ENCODE results near the gene TRHDE. TPM values are rescaled to one million over a fixed set of nuclear protein-coding genes. Genes with fewer than 3 reads are reported as not detected.

Gene TRHDE
- total RNA-seq, 5 donors from 2014 or later (not counting 1 experiment from before 2014, with no cell fraction given): 0.23 TPM; not detected in 4

DNA sequence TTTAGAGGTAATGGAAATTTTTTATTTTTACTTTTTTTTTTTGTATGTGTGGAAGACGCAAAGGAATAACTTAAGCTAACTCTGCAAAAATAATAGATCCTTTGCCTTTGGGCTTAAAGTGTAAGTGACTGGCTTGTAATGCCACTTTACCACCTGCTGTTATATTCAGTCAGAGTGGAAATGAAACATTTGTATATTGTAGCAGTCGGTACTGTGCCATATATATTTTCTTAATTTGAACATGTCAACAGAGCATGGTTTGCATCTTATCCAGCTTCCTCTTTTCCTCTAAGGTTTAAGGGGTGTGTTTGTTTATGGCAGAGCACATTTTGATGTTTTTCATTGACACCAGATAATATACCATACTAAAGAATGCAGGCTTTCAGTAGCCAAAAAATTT lies 176.6 kb downstream of the TRHDE start:
- no peak overlapping the region for H3K4me3 ChIP-seq (ENCODE audit: control insufficient read depth in 1 of 2, extremely low read depth in 1 of 2, low read length in 1 of 2)
- Mint-ChIP-seq H3K36me3 (no peaks in the 10 kb centered on the region), H3K4me3 (no peak overlapping the region), H3K27me3 (no peaks in the 10 kb centered on the region), H3K9me3 (peaks cover 9 to 15% (median 12%) of the 10 kb centered on the region in 3 donors), H3K27ac (no peak overlapping the region), H3K4me1 (no peaks in the 10 kb centered on the region)
- H3K27me3 ChIP-seq (replicated peaks in 1 of 2; ENCODE audit: control insufficient read depth in 2 of 2, extremely low read depth in 1 of 2, insufficient read depth in 2 of 2, low read length in 1 of 2): no peaks in the 10 kb centered on the region
- no peaks in the 10 kb centered on the region for H3K4me1 ChIP-seq (ENCODE audit: control insufficient read depth in 1 of 2, extremely low read depth in 1 of 2, insufficient read depth in 2 of 2, low read length in 2 of 2)
- DNase-seq: no peak
- CTCF ChIA-PET: no interaction called here
- H3K36me3 ChIP-seq (ENCODE audit: control insufficient read depth in 2 of 2, extremely low read depth in 1 of 2, insufficient read depth in 1 of 2, low read length in 1 of 2): no peaks in the 10 kb centered on the region
- POLR2A ChIA-PET: no interaction called here
- WGBS (ENCODE audit: insufficient coverage): no CpG with 5 or more reads among the region's 2 CpGs
- H3K27ac ChIP-seq (ENCODE audit: low read length): no peak overlapping the region
- no peak for ATAC-seq (replicated peaks in 1 of 4)
- H3K9me3 ChIP-seq: no peaks in the 10 kb centered on the region

DNA sequence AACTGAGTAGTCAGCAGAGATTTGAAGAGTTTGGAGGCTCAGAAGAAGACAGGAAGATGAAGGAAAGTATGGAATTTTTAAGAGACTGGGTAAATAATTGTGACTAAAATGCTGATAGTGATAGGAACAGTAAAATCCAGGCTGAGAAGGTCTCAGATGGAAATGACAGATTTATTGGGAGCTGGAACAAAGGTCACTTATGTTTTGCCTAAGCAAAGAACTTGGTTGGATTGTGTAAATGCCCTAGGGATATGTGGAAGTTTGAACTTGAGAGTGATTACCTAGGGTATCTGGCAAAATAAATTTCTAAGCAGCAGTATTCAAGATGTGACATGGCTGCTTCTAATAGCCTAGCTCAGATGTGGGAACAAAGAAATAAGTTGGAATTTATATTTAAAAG lies 180.9 kb downstream of the TRHDE start:
- H3K4me1 ChIP-seq (ENCODE audit: control insufficient read depth in 1 of 2, extremely low read depth in 1 of 2, insufficient read depth in 2 of 2, low read length in 2 of 2): no peaks in the 10 kb centered on the region
- no peak overlapping the region for H3K27ac ChIP-seq (ENCODE audit: low read length)
- Mint-ChIP-seq H3K4me1 (no peaks in the 10 kb centered on the region), H3K9me3 (peaks cover 3 to 15% (median 12%) of the 10 kb centered on the region in 3 donors), H3K4me3 (no peak overlapping the region), H3K27ac (no peak overlapping the region), H3K36me3 (no peaks in the 10 kb centered on the region), H3K27me3 (no peaks in the 10 kb centered on the region)
- no peak for DNase-seq
- H3K4me3 ChIP-seq (ENCODE audit: control insufficient read depth in 1 of 2, extremely low read depth in 1 of 2, low read length in 1 of 2): no peak overlapping the region
- no peak for ATAC-seq (replicated peaks in 1 of 4)
- H3K27me3 ChIP-seq (replicated peaks in 1 of 2; ENCODE audit: control insufficient read depth in 2 of 2, extremely low read depth in 1 of 2, insufficient read depth in 2 of 2, low read length in 1 of 2): no peaks in the 10 kb centered on the region
- no peaks in the 10 kb centered on the region for H3K9me3 ChIP-seq
- CTCF ChIA-PET: no interaction called here
- no peaks in the 10 kb centered on the region for H3K36me3 ChIP-seq (ENCODE audit: control insufficient read depth in 2 of 2, extremely low read depth in 1 of 2, insufficient read depth in 1 of 2, low read length in 1 of 2)
- POLR2A ChIA-PET: no interaction called here

GRCh38 chr12:72453550-72453949 lies 181.4 kb downstream of the TRHDE start:
- H3K9me3 Mint-ChIP-seq: peaks cover 3 to 15% (median 15%) of the 10 kb centered on the region in 3 donors
- ChIA-PET POLR2A (no interaction called here), CTCF (no interaction called here)
- no peaks in the 10 kb centered on the region for H3K4me1 Mint-ChIP-seq
- no peak overlapping the region for H3K27ac Mint-ChIP-seq
- Histone ChIP-seq H3K9me3 (no peaks in the 10 kb centered on the region), H3K4me3 (ENCODE audit: control insufficient read depth in 1 of 2, extremely low read depth in 1 of 2, low read length in 1 of 2) (no peak overlapping the region), H3K36me3 (ENCODE audit: control insufficient read depth in 2 of 2, extremely low read depth in 1 of 2, insufficient read depth in 1 of 2, low read length in 1 of 2) (no peaks in the 10 kb centered on the region), H3K27ac (ENCODE audit: low read length) (no peak overlapping the region), H3K4me1 (ENCODE audit: control insufficient read depth in 1 of 2, extremely low read depth in 1 of 2, insufficient read depth in 2 of 2, low read length in 2 of 2) (no peaks in the 10 kb centered on the region), H3K27me3 (replicated peaks in 1 of 2; ENCODE audit: control insufficient read depth in 2 of 2, extremely low read depth in 1 of 2, insufficient read depth in 2 of 2, low read length in 1 of 2) (no peaks in the 10 kb centered on the region)
- ATAC-seq (replicated peaks in 1 of 4) (no peak), DNase-seq (no peak)
- no peak overlapping the region for H3K4me3 Mint-ChIP-seq
- H3K36me3 Mint-ChIP-seq: no peaks in the 10 kb centered on the region
- WGBS (ENCODE audit: insufficient coverage): 52% methylated on average over 2 of the region's 2 CpGs
- no peaks in the 10 kb centered on the region for H3K27me3 Mint-ChIP-seq

GRCh38 chr12:72464471-72464870 lies 192.3 kb downstream of the TRHDE start:
- no peaks in the 10 kb centered on the region for H3K36me3 Mint-ChIP-seq
- H3K4me3 Mint-ChIP-seq: no peak overlapping the region
- Histone ChIP-seq H3K27ac (ENCODE audit: low read length) (no peak overlapping the region), H3K9me3 (no peaks in the 10 kb centered on the region), H3K36me3 (ENCODE audit: control insufficient read depth in 2 of 2, extremely low read depth in 1 of 2, insufficient read depth in 1 of 2, low read length in 1 of 2) (no peaks in the 10 kb centered on the region), H3K27me3 (replicated peaks in 1 of 2; ENCODE audit: control insufficient read depth in 2 of 2, extremely low read depth in 1 of 2, insufficient read depth in 2 of 2, low read length in 1 of 2) (peaks cover 0 to 3% of the 10 kb centered on the region in 2 experiments), H3K4me3 (ENCODE audit: control insufficient read depth in 1 of 2, extremely low read depth in 1 of 2, low read length in 1 of 2) (no peak overlapping the region), H3K4me1 (ENCODE audit: control insufficient read depth in 1 of 2, extremely low read depth in 1 of 2, insufficient read depth in 2 of 2, low read length in 2 of 2) (no peaks in the 10 kb centered on the region)
- POLR2A ChIA-PET: no interaction called here
- no peaks in the 10 kb centered on the region for H3K4me1 Mint-ChIP-seq
- DNase-seq (no peak), ATAC-seq (replicated peaks in 1 of 4) (no peak)
- H3K9me3 Mint-ChIP-seq: peaks cover 6 to 17% (median 8%) of the 10 kb centered on the region in 3 donors
- no peaks in the 10 kb centered on the region for H3K27me3 Mint-ChIP-seq
- no peak overlapping the region for H3K27ac Mint-ChIP-seq
- CTCF ChIA-PET: no interaction called here

DNA sequence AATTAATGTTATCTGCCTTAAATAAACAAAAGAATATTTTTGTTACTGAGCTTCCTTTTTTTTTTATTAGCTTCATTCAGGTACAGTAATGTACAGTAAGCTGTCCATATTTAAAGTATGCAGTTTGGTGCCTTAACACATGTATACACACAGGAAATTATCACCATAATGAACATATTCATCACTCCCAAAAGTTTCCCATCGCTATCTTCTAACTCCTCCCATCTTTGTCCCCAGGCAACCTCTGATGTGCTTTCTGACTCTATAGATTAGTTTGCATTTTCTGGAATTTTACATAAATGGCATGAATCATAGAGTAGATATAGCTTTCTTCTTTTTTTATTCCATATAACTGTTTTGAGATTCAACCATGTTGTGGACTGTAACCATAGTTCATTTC lies 193.0 kb downstream of the TRHDE start:
- Mint-ChIP-seq H3K27me3 (no peaks in the 10 kb centered on the region), H3K4me1 (no peaks in the 10 kb centered on the region), H3K9me3 (peaks cover 6 to 17% (median 8%) of the 10 kb centered on the region in 3 donors), H3K36me3 (no peaks in the 10 kb centered on the region), H3K27ac (no peak overlapping the region), H3K4me3 (no peak overlapping the region)
- ChIA-PET CTCF (no interaction called here), POLR2A (no interaction called here)
- H3K36me3 ChIP-seq (ENCODE audit: control insufficient read depth in 2 of 2, extremely low read depth in 1 of 2, insufficient read depth in 1 of 2, low read length in 1 of 2): no peaks in the 10 kb centered on the region
- H3K4me1 ChIP-seq (ENCODE audit: control insufficient read depth in 1 of 2, extremely low read depth in 1 of 2, insufficient read depth in 2 of 2, low read length in 2 of 2): no peaks in the 10 kb centered on the region
- peaks cover 0 to 3% of the 10 kb centered on the region in 2 experiments for H3K27me3 ChIP-seq (replicated peaks in 1 of 2; ENCODE audit: control insufficient read depth in 2 of 2, extremely low read depth in 1 of 2, insufficient read depth in 2 of 2, low read length in 1 of 2)
- no peak overlapping the region for H3K27ac ChIP-seq (ENCODE audit: low read length)
- H3K9me3 ChIP-seq: no peaks in the 10 kb centered on the region
- H3K4me3 ChIP-seq (ENCODE audit: control insufficient read depth in 1 of 2, extremely low read depth in 1 of 2, low read length in 1 of 2): no peak overlapping the region
- ATAC-seq (replicated peaks in 1 of 4) (no peak), DNase-seq (no peak)
- no CpG with 5 or more reads among the region's 1 CpG for WGBS (ENCODE audit: insufficient coverage)

GRCh38 chr12:72465940-72466630 lies 193.9 kb downstream of the TRHDE start:
- H3K27ac Mint-ChIP-seq: no peak overlapping the region
- H3K4me1 Mint-ChIP-seq: no peaks in the 10 kb centered on the region
- no peaks in the 10 kb centered on the region for H3K9me3 ChIP-seq
- DNase-seq (no peak), ATAC-seq (replicated peaks in 1 of 4) (no peak)
- peaks cover 0 to 3% of the 10 kb centered on the region in 2 experiments for H3K27me3 ChIP-seq (replicated peaks in 1 of 2; ENCODE audit: control insufficient read depth in 2 of 2, extremely low read depth in 1 of 2, insufficient read depth in 2 of 2, low read length in 1 of 2)
- POLR2A ChIA-PET: no interaction called here
- H3K36me3 ChIP-seq (ENCODE audit: control insufficient read depth in 2 of 2, extremely low read depth in 1 of 2, insufficient read depth in 1 of 2, low read length in 1 of 2): no peaks in the 10 kb centered on the region
- no peaks in the 10 kb centered on the region for H3K4me1 ChIP-seq (ENCODE audit: control insufficient read depth in 1 of 2, extremely low read depth in 1 of 2, insufficient read depth in 2 of 2, low read length in 2 of 2)
- no peak overlapping the region for H3K27ac ChIP-seq (ENCODE audit: low read length)
- 100% methylated on average over 1 of the region's 5 CpGs for WGBS (ENCODE audit: insufficient coverage)
- H3K36me3 Mint-ChIP-seq: no peaks in the 10 kb centered on the region
- CTCF ChIA-PET: no interaction called here
- H3K4me3 Mint-ChIP-seq: no peak overlapping the region
- no peak overlapping the region for H3K4me3 ChIP-seq (ENCODE audit: control insufficient read depth in 1 of 2, extremely low read depth in 1 of 2, low read length in 1 of 2)
- H3K27me3 Mint-ChIP-seq: no peaks in the 10 kb centered on the region
- peaks cover 7 to 17% (median 8%) of the 10 kb centered on the region in 3 donors for H3K9me3 Mint-ChIP-seq

DNA sequence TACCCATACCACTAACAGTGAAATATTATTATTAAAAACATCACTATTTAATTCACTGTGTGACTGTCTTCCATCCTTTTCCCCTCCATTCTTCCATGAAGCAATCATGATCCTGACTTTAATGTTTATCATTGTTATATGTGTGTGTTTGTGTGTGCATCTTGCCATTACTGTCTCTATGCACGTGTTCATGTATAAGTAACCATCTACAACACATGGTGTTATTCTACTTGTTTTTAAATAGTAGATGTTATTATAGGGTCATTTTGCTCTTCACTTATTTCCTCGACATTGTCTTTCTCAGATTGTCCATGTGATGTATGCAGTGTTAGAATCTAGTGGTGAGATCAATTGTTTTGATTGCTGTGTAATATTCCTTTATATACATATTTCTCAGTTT lies 195.8 kb downstream of the TRHDE start:
- no peaks in the 10 kb centered on the region for H3K4me1 Mint-ChIP-seq
- Histone ChIP-seq H3K9me3 (no peaks in the 10 kb centered on the region), H3K36me3 (ENCODE audit: control insufficient read depth in 2 of 2, extremely low read depth in 1 of 2, insufficient read depth in 1 of 2, low read length in 1 of 2) (no peaks in the 10 kb centered on the region), H3K27me3 (replicated peaks in 1 of 2; ENCODE audit: control insufficient read depth in 2 of 2, extremely low read depth in 1 of 2, insufficient read depth in 2 of 2, low read length in 1 of 2) (peaks cover 0 to 3% of the 10 kb centered on the region in 2 experiments), H3K4me1 (ENCODE audit: control insufficient read depth in 1 of 2, extremely low read depth in 1 of 2, insufficient read depth in 2 of 2, low read length in 2 of 2) (no peaks in the 10 kb centered on the region), H3K27ac (ENCODE audit: low read length) (no peak overlapping the region), H3K4me3 (ENCODE audit: control insufficient read depth in 1 of 2, extremely low read depth in 1 of 2, low read length in 1 of 2) (no peak overlapping the region)
- peaks cover 8 to 17% (median 8%) of the 10 kb centered on the region in 3 donors for H3K9me3 Mint-ChIP-seq
- ChIA-PET POLR2A (no interaction called here), CTCF (no interaction called here)
- no peaks in the 10 kb centered on the region for H3K27me3 Mint-ChIP-seq
- no CpG with 5 or more reads among the region's 2 CpGs for WGBS (ENCODE audit: insufficient coverage)
- H3K4me3 Mint-ChIP-seq: no peak overlapping the region
- DNase-seq (no peak), ATAC-seq (replicated peaks in 1 of 4) (no peak)
- no peak overlapping the region for H3K27ac Mint-ChIP-seq
- H3K36me3 Mint-ChIP-seq: no peaks in the 10 kb centered on the region

Measured in T-cell (primary cell).